OCI-LY3 (cell line): Measurements from ENCODE around the gene TPRX1.

Experiments
- H2AFZ ChIP-seq: fragments of 200-600, 300-600 bp; shearing (Covaris generic); 2 replicates; pipeline ENCODE4 v1.6.0; 2014; ENCODE audit warnings: antibody characterized with exemption, low read depth, low read length
- H3K27ac ChIP-seq: fragments of 200-600, 300-600 bp; sonication (generic); 2 replicates; pipeline ENCODE4 v1.5.1; 2014; ENCODE audit warnings: mild to moderate bottlenecking, low read length, moderate library complexity, mixed read lengths
- H3K27me3 ChIP-seq: fragments of 200-600, 300-600 bp; sonication (generic); 2 replicates; pipeline ENCODE4 v1.6.1; 2014; ENCODE audit warnings: low read depth, low read length, mixed read lengths
- H3K36me3 ChIP-seq: fragments of 200-600, 300-600 bp; sonication (generic); replicated peaks from 2 replicates; pipeline ENCODE3; 2014; ENCODE audit warnings: low read depth, low read length, mixed read lengths
- H3K4me1 ChIP-seq: fragments of 300-600, 200-600 bp; sonication (generic); 2 replicates; pipeline ENCODE4 v1.6.1; 2014; ENCODE audit warnings: low read length, mixed read lengths
- H3K4me2 ChIP-seq: fragments of 200-600, 300-600 bp; sonication (generic); 2 replicates; pipeline ENCODE4 v1.6.1; 2014; ENCODE audit warnings: low read length, mixed read lengths
- H3K4me3 ChIP-seq: fragments of 300-600, 200-600 bp; sonication (generic); 2 replicates; pipeline ENCODE4 v1.5.1; 2014; ENCODE audit warnings: antibody characterized with exemption, mild to moderate bottlenecking, low read length, moderate library complexity
- H3K79me2 ChIP-seq: fragments of 300-600, 200-600 bp; shearing (Covaris generic); 2 replicates; pipeline ENCODE4 v1.6.1; 2014; ENCODE audit warnings: mild to moderate bottlenecking, low read length, mixed read lengths
- H3K9ac ChIP-seq: fragments of 300-600, 200-600 bp; shearing (Covaris generic); 2 replicates; pipeline ENCODE4 v1.6.0; 2014; ENCODE audit warnings: mild to moderate bottlenecking, low read length, moderate library complexity
- H3K9me3 ChIP-seq: fragments of 200-600, 300-600 bp; shearing (Covaris generic); 2 replicates; pipeline ENCODE4 v1.6.1; 2014; ENCODE audit warnings: low read length, mixed read lengths; ENCODE audit not compliant: insufficient read depth
- H4K20me1 ChIP-seq: fragments of 200-600, 300-600 bp; sonication (generic); 2 replicates; pipeline ENCODE4 v1.6.1; 2016; ENCODE audit warnings: low read length, mixed read lengths; ENCODE audit not compliant: insufficient read depth
- CTCF ChIP-seq: fragments of 200-600, 300-600 bp; sonication (generic); IDR thresholded peaks from 2 replicates; pipeline ENCODE4 v1.5.1; 2014; ENCODE audit warnings: antibody characterized with exemption, low read length, low read depth
- EZH2phosphoT487 ChIP-seq: fragments of 200-600 bp; shearing (Covaris generic); IDR thresholded peaks from 2 replicates; pipeline ENCODE4 v1.6.1; 2018; ENCODE audit warnings: antibody characterized with exemption, mixed run types, low read depth

Gene TPRX1

GRCh38 chr19:47757617-47758442 is 46.5 kb downstream of the TPRX1 start:
- TF ChIP-seq EZH2phosphoT487, result no peak
- no peak for TF ChIP-seq CTCF
- H3K9me3 ChIP-seq, result no peaks in the 10 kb centered on the region
- no peaks in the 10 kb centered on the region for H3K27me3 ChIP-seq
- 0 out of 2 replicates have a peak, but pooled peaks cover 3% of the 10 kb centered on the region for H3K79me2 ChIP-seq
- H2AFZ ChIP-seq, result no peak overlapping the region
- no peaks in the 10 kb centered on the region for H4K20me1 ChIP-seq
- H3K4me1 ChIP-seq, result peaks cover 32% of the 10 kb centered on the region
- peaks cover 63% of the 10 kb centered on the region for H3K36me3 ChIP-seq
- no peak overlapping the region for H3K9ac ChIP-seq
- H3K4me2 ChIP-seq, result no peak overlapping the region
- no peak overlapping the region for H3K4me3 ChIP-seq
- H3K27ac ChIP-seq, result no peak overlapping the region

- TF ChIP-seq CTCF, result no peak
- no peak for TF ChIP-seq EZH2phosphoT487
- no peak overlapping the region for H3K9ac ChIP-seq
- peaks cover 24% of the 10 kb centered on the region for H3K4me1 ChIP-seq
- H3K4me2 ChIP-seq, result no peak overlapping the region
- peaks cover 70% of the 10 kb centered on the region for H3K36me3 ChIP-seq
- 0 out of 2 replicates have a peak, but pooled peaks cover 3% of the 10 kb centered on the region for H4K20me1 ChIP-seq
- H3K4me3 ChIP-seq, result no peak overlapping the region
- no peak overlapping the region for H3K27ac ChIP-seq
- no peaks in the 10 kb centered on the region for H3K27me3 ChIP-seq
- H2AFZ ChIP-seq, result no peak overlapping the region
- no peaks in the 10 kb centered on the region for H3K9me3 ChIP-seq
- 0 out of 2 replicates have a peak, but pooled peaks cover 3% of the 10 kb centered on the region for H3K79me2 ChIP-seq
Measured at GRCh38 chr19:47756953-47757608, 47.3 kb downstream of the TPRX1 start.

GRCh38 chr19:47756627-47756929 is 47.8 kb downstream of the TPRX1 start:
- Histone ChIP-seq H3K27me3 (no peaks in the 10 kb centered on the region), H3K36me3 (peaks cover 71% of the 10 kb centered on the region)

More at GRCh38 chr19:47756627-47756929, 47.8 kb downstream of the TPRX1 start:
- Histone ChIP-seq H3K9me3 (no peaks in the 10 kb centered on the region), H3K4me3 (no peak overlapping the region), H3K4me2 (no peak overlapping the region), H4K20me1 (0 out of 2 replicates have a peak, but pooled peaks cover 3% of the 10 kb centered on the region), H3K4me1 (peaks cover 19% of the 10 kb centered on the region), H2AFZ (no peak overlapping the region), H3K79me2 (0 out of 2 replicates have a peak, but pooled peaks cover 3% of the 10 kb centered on the region), H3K9ac (no peak overlapping the region), H3K27ac (no peak overlapping the region)
- TF ChIP-seq EZH2phosphoT487, result no peak
- TF ChIP-seq CTCF, result no peak
